HepG2 (cell line): Measurements from ENCODE around the gene SHISA9. TPM values are rescaled to one million over a fixed set of nuclear protein-coding genes. Genes with fewer than 3 reads are reported as not detected.

Experiments used
- ATAC-seq: fragments of 200-7000 bp; cut with Tn5 transposase; 3 replicates; pipeline ENCODE4 v1.9.1; 2020; ENCODE audit warnings: mild to moderate bottlenecking, moderate library complexity
- BruUV-seq: library from RNA; stranded (reverse); fragments of 400-500 nt; replicated peaks from 2 replicates; lab custom pipeline; 2021; lab: Mats Ljungman, UMichigan
- CTCF ChIA-PET: fragments of 300-600 bp; formaldehyde crosslinking; extraction: SDS; loops from one replicate; lab custom pipeline; 2021; ENCODE audit warnings: low total read pairs, inconsistent platforms, low intra/inter-chr PET ratio; lab: Yijun Ruan, JAX
- POLR2A ChIA-PET: fragments of 350-600 bp; sonication (Branson Sonifier 250); formaldehyde crosslinking; loops from one replicate; lab custom pipeline; 2020; ENCODE audit warnings: antibody characterized with exemption, inconsistent platforms; lab: Yijun Ruan, JAX
- DNase-seq: peaks from one replicate; pipeline ENCODE4 v3.0.0-alpha.2; 2015; ENCODE audit warnings: low spot score
- FAIRE-seq: peaks from 3 replicates; lab custom pipeline; 2011; peaks lifted over from hg19 to GRCh38; lab: Jason Lieb, UNC
- H2AFZ ChIP-seq: one replicate; pipeline ENCODE4 v1.6.1; 2011; ENCODE audit warnings: low read length, inconsistent platforms
- H3K27ac ChIP-seq: fragments of 300-600 bp; 3 replicates; pipeline ENCODE4 v1.8.0; 2011; ENCODE audit warnings: mixed run types, mild to moderate bottlenecking, mixed read lengths, low read length, inconsistent platforms; ENCODE audit not compliant: insufficient read depth; ENCODE audit errors: extremely low read length
- H3K27me3 ChIP-seq, 2 experiments: fragments of 200-600 bp in 1 of 2; 2 replicates in 1 of 2; 3 replicates in 1 of 2; pipeline versions ENCODE4 v1.6.0 to v1.8.0; 2011; ENCODE audit warnings: low read length in 2 of 2, mild to moderate bottlenecking in 2 of 2, moderate library complexity in 2 of 2, inconsistent platforms in 1 of 2; ENCODE audit not compliant: insufficient read depth in 2 of 2, control insufficient read depth in 1 of 2
- H3K36me3 ChIP-seq, 2 experiments: fragments of 200-600 bp in 1 of 2; replicated peaks in 1 of 2; 2 replicates in 1 of 2; 3 replicates in 1 of 2; pipeline versions ENCODE4 v1.5.1 to v1.8.0; 2011; ENCODE audit warnings: low read length in 2 of 2, inconsistent platforms in 1 of 2; ENCODE audit not compliant: insufficient read depth in 2 of 2, control insufficient read depth in 1 of 2
- H3K4me1 ChIP-seq: 2 replicates; pipeline ENCODE4 v1.5.1; 2012; ENCODE audit warnings: low read length, inconsistent platforms; ENCODE audit not compliant: insufficient read depth
- H3K4me2 ChIP-seq: 2 replicates; pipeline ENCODE4 v1.6.0; 2011; ENCODE audit warnings: low read depth, low read length, inconsistent platforms
- H3K4me3 ChIP-seq, 3 experiments: fragments of 200-600 bp in 1 of 3; sonication (generic), shearing (Covaris generic) in 1 of 3; replicated peaks in 1 of 3; 2 replicates each; pipeline ENCODE4 v1.5.1; 2011 to 2016; ENCODE audit warnings: low read length in 3 of 3, inconsistent platforms in 2 of 3, low read depth in 2 of 3, mild to moderate bottlenecking in 2 of 3, control low read depth in 1 of 3, mixed read lengths in 1 of 3; ENCODE audit not compliant: insufficient read depth in 1 of 3
- H3K79me2 ChIP-seq: one replicate; pipeline ENCODE4 v1.6.1; 2011; ENCODE audit warnings: low read length, inconsistent platforms; ENCODE audit not compliant: insufficient read depth
- H3K9ac ChIP-seq: 2 replicates; pipeline ENCODE4 v1.6.0; 2011; ENCODE audit warnings: mild to moderate bottlenecking, low read depth, low read length, inconsistent platforms; ENCODE audit not compliant: insufficient read depth
- H3K9me3 ChIP-seq: 2 replicates; pipeline ENCODE4 v1.5.1; 2012; ENCODE audit warnings: mild to moderate bottlenecking, low read length
- H4K20me1 ChIP-seq: 2 replicates; pipeline ENCODE4 v1.6.0; 2011; ENCODE audit warnings: inconsistent platforms, mild to moderate bottlenecking, low read length, moderate library complexity; ENCODE audit not compliant: insufficient read depth
- ARNT2 ChIP-seq: sonication (generic); formaldehyde crosslinking; IDR thresholded peaks from 2 replicates; pipeline ENCODE4 v1.8.0; 2022; ENCODE audit warnings: mild to moderate bottlenecking, low read depth, missing genetic modification reagents, moderate library complexity
- FOXA3 ChIP-seq: IDR thresholded peaks from 2 replicates; pipeline ENCODE4 v1.6.1; 2016; ENCODE audit warnings: missing genetic modification reagents, missing compliant biosample characterization
- JUND ChIP-seq: sonication (generic); formaldehyde crosslinking; IDR thresholded peaks from 2 replicates; pipeline ENCODE4 v1.8.0; 2022; ENCODE audit warnings: mild to moderate bottlenecking, missing genetic modification reagents
- KLF9 ChIP-seq: IDR thresholded peaks from 2 replicates; pipeline ENCODE4 v1.6.1; 2016; ENCODE audit warnings: low read depth
- MIER3 ChIP-seq: IDR thresholded peaks from 2 replicates; pipeline ENCODE4 v1.6.1; 2016; ENCODE audit warnings: missing compliant biosample characterization, borderline replicate concordance
- SMYD3 ChIP-seq: sonication (generic); formaldehyde crosslinking; IDR thresholded peaks from 2 replicates; pipeline ENCODE4 v1.8.1; 2023; ENCODE audit warnings: mild to moderate bottlenecking, missing genetic modification reagents
- TBX2 ChIP-seq: sonication (generic); formaldehyde crosslinking; IDR thresholded peaks from 2 replicates; pipeline ENCODE4 v1.5.0; 2020; ENCODE audit warnings: missing genetic modification reagents, mild to moderate bottlenecking, borderline replicate concordance
- ZC3H4 ChIP-seq: sonication (generic); formaldehyde crosslinking; IDR thresholded peaks from 2 replicates; pipeline ENCODE4 v1.4.0; 2020; ENCODE audit warnings: missing genetic modification reagents, borderline replicate concordance
- ZNF253 ChIP-seq: sonication (generic); formaldehyde crosslinking; IDR thresholded peaks from 2 replicates; pipeline ENCODE4 v1.8.0; 2022; ENCODE audit warnings: mild to moderate bottlenecking, missing genetic modification reagents, borderline replicate concordance
- ZSCAN30 ChIP-seq: sonication (generic); formaldehyde crosslinking; IDR thresholded peaks from 2 replicates; pipeline ENCODE4 v1.5.0; 2020; ENCODE audit warnings: mild to moderate bottlenecking, missing genetic modification reagents
- WGBS: methylation state at CpG from one replicate; pipeline ENCODE4 v1.1.6; 2017; ENCODE audit warnings: low lambda C conversion rate; 5-methylcytosine and 5-hydroxymethylcytosine counted together
- in situ Hi-C: cut with HindIII; loops from 2 replicates; pipeline ENCODE4 v1.10.0; 2017; ENCODE audit warnings: low pct_unique_long_range_greater_than_20kb; ENCODE audit not compliant: extremely low pct_ligation_motif_present
- intact Hi-C: fragments of 100-400 bp; cut with micrococcal nuclease; formaldehyde crosslinking; loops from one replicate; pipeline ENCODE4 v1.10.0; 2022; ENCODE audit not compliant: unreplicated experiment
- polyA plus RNA-seq, 8 experiments: library from polyadenylated mRNA; depleted of rRNA in 3 of 8; stranded (reverse) in 7 of 8; unstranded in 1 of 8; fragments of >200 nt; fragmentation: Illumina TruSeq in 4 of 8; extraction: Trizol in 4 of 8; gene quantifications; 2 replicates each; pipeline versions ENCODE4 v1.2.1 to v1.2.3, GENCODE V29; 2011 to 2016; ENCODE audit warnings: low read depth in 4 of 8, missing spikeins in 1 of 8, mixed read lengths in 1 of 8; ENCODE audit not compliant: insufficient read depth in 1 of 8
- total RNA-seq, 5 experiments: library from RNA; depleted of rRNA; stranded (reverse); fragments of >200 nt; fragmentation: Illumina TruSeq; extraction: Trizol; gene quantifications; 2 replicates each; pipeline ENCODE4 v1.2.3, GENCODE V29; 2016; ENCODE audit warnings: low read depth in 1 of 5
- TF ChIP-seq, protein P1 (sequence below): sonication (generic); formaldehyde crosslinking; conservative IDR thresholded peaks from 2 replicates; pipeline ENCODE4 v1.4.0; 2020; ENCODE audit warnings: missing genetic modification reagents
- TF ChIP-seq, protein P2 (sequence below): sonication (generic); formaldehyde crosslinking; IDR thresholded peaks from 2 replicates; pipeline ENCODE4 v1.4.0; 2020; ENCODE audit warnings: mild to moderate bottlenecking, missing genetic modification reagents
- TF ChIP-seq, protein P3 (sequence below): sonication (generic); formaldehyde crosslinking; IDR thresholded peaks from 2 replicates; pipeline ENCODE4 v1.5.0; 2020; ENCODE audit warnings: mild to moderate bottlenecking, missing genetic modification reagents, moderate library complexity
- TF ChIP-seq, protein P4 (sequence below): fragments of 450-650 bp; IDR thresholded peaks from 2 replicates; pipeline ENCODE4 v1.6.1; 2017

SHISA9 gene
- total and polyA plus RNA-seq, 2 of the 13 experiments (the other 11 are each of a cell fraction or from before 2014, with no cell fraction given) = 0.01 TPM; not detected in 1

DNA sequence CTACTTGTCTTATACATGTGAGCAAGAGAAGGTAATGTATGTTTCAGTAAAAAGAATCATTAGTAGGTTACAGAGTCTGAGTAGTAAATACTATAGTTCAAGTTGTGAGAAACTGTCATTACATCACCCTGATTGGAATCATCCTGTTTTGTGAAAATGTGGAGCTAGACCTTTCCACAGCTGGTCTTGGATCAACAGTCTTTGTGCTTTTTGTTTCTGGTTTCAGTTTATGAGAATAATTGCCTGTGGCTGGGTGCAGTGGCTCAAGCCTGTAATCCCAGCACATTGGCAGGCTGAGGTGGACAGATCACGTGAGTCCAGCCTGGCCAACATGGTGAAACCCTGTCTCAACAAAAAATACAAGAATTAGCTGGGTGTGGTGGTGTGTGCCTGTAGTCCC lies 19.7 kb upstream of the SHISA9 start (continued):
- TF ChIP-seq, protein P1, sequence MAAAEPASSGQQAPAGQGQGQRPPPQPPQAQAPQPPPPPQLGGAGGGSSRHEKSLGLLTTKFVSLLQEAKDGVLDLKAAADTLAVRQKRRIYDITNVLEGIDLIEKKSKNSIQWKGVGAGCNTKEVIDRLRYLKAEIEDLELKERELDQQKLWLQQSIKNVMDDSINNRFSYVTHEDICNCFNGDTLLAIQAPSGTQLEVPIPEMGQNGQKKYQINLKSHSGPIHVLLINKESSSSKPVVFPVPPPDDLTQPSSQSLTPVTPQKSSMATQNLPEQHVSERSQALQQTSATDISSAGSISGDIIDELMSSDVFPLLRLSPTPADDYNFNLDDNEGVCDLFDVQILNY (CRISPR knock-in tag) = no peak
- TF ChIP-seq, protein P2, sequence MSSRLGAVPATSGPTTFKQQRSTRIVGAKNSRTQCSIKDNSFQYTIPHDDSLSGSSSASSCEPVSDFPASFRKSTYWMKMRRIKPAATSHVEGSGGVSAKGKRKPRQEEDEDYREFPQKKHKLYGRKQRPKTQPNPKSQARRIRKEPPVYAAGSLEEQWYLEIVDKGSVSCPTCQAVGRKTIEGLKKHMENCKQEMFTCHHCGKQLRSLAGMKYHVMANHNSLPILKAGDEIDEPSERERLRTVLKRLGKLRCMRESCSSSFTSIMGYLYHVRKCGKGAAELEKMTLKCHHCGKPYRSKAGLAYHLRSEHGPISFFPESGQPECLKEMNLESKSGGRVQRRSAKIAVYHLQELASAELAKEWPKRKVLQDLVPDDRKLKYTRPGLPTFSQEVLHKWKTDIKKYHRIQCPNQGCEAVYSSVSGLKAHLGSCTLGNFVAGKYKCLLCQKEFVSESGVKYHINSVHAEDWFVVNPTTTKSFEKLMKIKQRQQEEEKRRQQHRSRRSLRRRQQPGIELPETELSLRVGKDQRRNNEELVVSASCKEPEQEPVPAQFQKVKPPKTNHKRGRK (CRISPR knock-in tag) = no peak

DNA sequence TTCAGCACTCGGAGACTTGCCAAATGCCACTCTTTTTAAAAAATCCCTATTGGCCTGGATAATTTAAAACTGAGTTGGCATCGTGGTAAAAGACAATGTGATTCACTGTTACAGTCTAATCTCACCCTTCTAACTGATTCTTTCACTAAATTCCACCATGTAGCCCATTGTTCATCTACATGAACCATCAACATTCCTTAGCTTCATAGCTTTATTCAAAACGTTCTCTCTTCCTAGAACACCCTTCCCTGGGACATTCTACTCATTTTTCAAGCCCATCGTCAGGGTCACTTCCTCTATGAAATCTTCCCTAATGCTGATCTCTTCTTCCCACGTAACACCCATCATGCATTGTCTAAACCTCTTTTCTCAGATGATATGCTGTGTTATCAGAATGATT lies 15.7 kb upstream of the SHISA9 start:
- BruUV-seq = no TSS peak

More for the DNA sequence above, 15.7 kb upstream of the SHISA9 start:
- Histone ChIP-seq H3K27ac (no peak overlapping the region), H4K20me1 (no peaks in the 10 kb centered on the region), H3K4me3 (no peak overlapping the region), H3K9ac (no peak overlapping the region), H2AFZ (no peak overlapping the region), H3K36me3 (no peaks in the 10 kb centered on the region), H3K4me2 (no peak overlapping the region), H3K27me3 (no peaks in the 10 kb centered on the region), H3K79me2 (no peaks in the 10 kb centered on the region), H3K4me1 (no peaks in the 10 kb centered on the region), H3K9me3 (no peaks in the 10 kb centered on the region)
- intact Hi-C loops = no loop called here
- CTCF ChIA-PET = no interaction called here
- ATAC-seq (no peak), DNase-seq (no peak)
- in situ Hi-C loops = loop anchor here (5.0 kb wide), 1 partner anchor 567 kb away; no protein-coding TSS in a partner anchor
- no peak for TF ChIP-seq JUND (CRISPR knock-in tag)
- no peak for TF ChIP-seq ZSCAN30 (CRISPR knock-in tag)
- no peak for TF ChIP-seq FOXA3 (CRISPR knock-in tag)
- no peak for TF ChIP-seq TBX2 (CRISPR knock-in tag)
- TF ChIP-seq KLF9 (CRISPR knock-in tag) = no peak
- TF ChIP-seq, protein P3, sequence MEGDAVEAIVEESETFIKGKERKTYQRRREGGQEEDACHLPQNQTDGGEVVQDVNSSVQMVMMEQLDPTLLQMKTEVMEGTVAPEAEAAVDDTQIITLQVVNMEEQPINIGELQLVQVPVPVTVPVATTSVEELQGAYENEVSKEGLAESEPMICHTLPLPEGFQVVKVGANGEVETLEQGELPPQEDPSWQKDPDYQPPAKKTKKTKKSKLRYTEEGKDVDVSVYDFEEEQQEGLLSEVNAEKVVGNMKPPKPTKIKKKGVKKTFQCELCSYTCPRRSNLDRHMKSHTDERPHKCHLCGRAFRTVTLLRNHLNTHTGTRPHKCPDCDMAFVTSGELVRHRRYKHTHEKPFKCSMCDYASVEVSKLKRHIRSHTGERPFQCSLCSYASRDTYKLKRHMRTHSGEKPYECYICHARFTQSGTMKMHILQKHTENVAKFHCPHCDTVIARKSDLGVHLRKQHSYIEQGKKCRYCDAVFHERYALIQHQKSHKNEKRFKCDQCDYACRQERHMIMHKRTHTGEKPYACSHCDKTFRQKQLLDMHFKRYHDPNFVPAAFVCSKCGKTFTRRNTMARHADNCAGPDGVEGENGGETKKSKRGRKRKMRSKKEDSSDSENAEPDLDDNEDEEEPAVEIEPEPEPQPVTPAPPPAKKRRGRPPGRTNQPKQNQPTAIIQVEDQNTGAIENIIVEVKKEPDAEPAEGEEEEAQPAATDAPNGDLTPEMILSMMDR = no peak
- TF ChIP-seq, protein P4, sequence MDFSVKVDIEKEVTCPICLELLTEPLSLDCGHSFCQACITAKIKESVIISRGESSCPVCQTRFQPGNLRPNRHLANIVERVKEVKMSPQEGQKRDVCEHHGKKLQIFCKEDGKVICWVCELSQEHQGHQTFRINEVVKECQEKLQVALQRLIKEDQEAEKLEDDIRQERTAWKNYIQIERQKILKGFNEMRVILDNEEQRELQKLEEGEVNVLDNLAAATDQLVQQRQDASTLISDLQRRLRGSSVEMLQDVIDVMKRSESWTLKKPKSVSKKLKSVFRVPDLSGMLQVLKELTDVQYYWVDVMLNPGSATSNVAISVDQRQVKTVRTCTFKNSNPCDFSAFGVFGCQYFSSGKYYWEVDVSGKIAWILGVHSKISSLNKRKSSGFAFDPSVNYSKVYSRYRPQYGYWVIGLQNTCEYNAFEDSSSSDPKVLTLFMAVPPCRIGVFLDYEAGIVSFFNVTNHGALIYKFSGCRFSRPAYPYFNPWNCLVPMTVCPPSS = no peak
- TF ChIP-seq MIER3 = no peak
- TF ChIP-seq ZNF253 (CRISPR knock-in tag) = no peak
- no peak for TF ChIP-seq SMYD3 (CRISPR knock-in tag)
- TF ChIP-seq ARNT2 (CRISPR knock-in tag) = no peak
- TF ChIP-seq ZC3H4 (CRISPR knock-in tag) = no peak
- TF ChIP-seq, all 625 proteins: peak for 0
- FAIRE-seq = no peak
- POLR2A ChIA-PET = no interaction called here
- 4% methylated on average over 5 of the region's 5 CpGs for WGBS
